Skeletal muscle cell (primary cell): ENCODE results near the gene C15orf62.
A peak's percentile ranks its signal among the peaks of the same experiment; 100 is the strongest.

ENCODE experiments used
- DNase-seq: peaks from one replicate; pipeline ENCODE4 v3.0.0-alpha.2; 2010; ENCODE audit warnings: low read depth
- H3K4me3 ChIP-seq: 2 replicates; pipeline ENCODE4 v1.5.1; 2011; ENCODE audit warnings: low read depth, mild to moderate bottlenecking, control low read depth, low read length, moderate library complexity

The C15orf62 gene

GRCh38 chr15:40754883-40755811, 14.6 kb upstream of the C15orf62 start, which contains the start of gene RMDN3:
TSS of gene RMDN3 (minus strand) at chr15:40755254. CDS start at chr15:40754783, 471 bp downstream.
- peak within 1 kb of the TSS; percentile 98 for H3K4me3 ChIP-seq
- peak; percentile 73 for DNase-seq

- peak overlapping the region; percentile 98 for H3K4me3 ChIP-seq
- no peak for DNase-seq
Observed at GRCh38 chr15:40755812-40756208, 14.0 kb upstream of the C15orf62 start.

DNA sequence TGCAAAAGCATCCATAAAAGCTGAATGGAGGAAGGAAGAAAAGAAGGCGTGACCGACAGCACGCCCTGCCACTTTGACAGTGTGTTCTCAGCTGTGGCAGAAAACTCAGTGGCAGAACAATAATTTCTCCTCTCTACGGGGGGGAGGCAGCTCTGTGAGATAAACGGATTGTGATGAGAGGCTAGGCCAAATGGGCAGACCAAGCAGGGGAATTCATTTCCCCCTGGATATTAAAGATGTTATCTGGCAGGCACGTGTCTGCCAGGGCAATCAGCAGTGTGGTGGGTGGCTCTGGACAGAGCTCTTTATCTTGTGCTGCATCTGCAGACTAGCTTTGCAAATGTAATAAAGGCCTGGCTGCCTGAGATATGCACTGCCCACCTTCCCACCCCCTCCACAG, 12.8 kb upstream of the C15orf62 start:
- H3K4me3 ChIP-seq, result no peak overlapping the region

GRCh38 chr15:40759961-40760360, 9.8 kb upstream of the C15orf62 start:
- no peak for DNase-seq
- H3K4me3 ChIP-seq, result no peak overlapping the region

More for the DNA sequence above, 12.8 kb upstream of the C15orf62 start:
- DNase-seq, result no peak

GRCh38 chr15:40762919-40763800, 6.6 kb upstream of the C15orf62 start:
- peak overlapping the region; percentile 50 for H3K4me3 ChIP-seq
- no peak for DNase-seq

DNA sequence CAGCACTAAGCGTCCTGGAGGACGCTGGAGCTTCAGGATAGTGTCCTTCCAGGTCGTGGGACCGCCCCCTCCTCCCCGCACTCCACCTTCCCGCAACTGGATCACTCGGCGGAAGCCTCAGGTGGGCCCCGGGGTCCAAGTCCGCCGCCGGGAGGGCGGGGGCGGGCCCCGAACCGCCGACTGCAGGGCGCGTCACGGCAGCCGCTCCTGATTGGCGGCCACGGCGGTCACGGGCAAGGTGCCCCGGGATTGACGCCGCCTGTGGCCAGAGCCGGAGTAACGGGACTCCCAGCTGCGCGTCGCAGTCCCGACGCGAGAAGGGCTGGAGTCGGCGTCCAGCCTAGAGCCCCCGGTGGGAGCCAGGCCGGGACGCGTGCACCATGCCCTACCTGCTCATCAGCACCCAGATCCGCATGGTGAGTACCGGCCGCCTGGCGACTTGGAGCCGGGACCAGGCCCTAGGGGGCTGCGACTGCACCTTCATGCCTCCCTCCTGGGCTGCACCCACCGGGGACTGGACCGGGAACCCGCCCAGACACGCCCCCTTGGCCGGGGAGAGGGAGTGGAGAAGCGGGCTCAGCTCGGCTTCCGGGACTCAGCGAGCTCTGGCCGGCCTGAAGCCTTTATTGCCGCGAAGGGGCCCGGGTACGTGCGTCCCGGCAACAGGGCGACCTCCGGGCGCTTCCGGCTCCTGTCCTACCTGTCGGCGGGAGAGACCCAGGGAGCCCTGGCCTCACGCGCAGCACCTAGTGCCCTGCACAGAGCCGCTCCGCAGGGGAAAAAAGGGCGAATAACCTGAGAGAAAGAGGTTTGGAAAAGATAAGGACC, 5.8 kb upstream of the C15orf62 start, which contains the start of gene GCHFR:
GCHFR (plus strand) TSS at position 268 of the 828 bp plus-strand sequence; CDS start at position 381, 113 bp downstream.
- no peak for DNase-seq
- peak within 1 kb of the TSS; percentile 50 for H3K4me3 ChIP-seq

- DNase-seq, result no peak
- peak overlapping the region; percentile 50 for H3K4me3 ChIP-seq
Observed at GRCh38 chr15:40764629-40765103, 5.1 kb upstream of the C15orf62 start.

DNA sequence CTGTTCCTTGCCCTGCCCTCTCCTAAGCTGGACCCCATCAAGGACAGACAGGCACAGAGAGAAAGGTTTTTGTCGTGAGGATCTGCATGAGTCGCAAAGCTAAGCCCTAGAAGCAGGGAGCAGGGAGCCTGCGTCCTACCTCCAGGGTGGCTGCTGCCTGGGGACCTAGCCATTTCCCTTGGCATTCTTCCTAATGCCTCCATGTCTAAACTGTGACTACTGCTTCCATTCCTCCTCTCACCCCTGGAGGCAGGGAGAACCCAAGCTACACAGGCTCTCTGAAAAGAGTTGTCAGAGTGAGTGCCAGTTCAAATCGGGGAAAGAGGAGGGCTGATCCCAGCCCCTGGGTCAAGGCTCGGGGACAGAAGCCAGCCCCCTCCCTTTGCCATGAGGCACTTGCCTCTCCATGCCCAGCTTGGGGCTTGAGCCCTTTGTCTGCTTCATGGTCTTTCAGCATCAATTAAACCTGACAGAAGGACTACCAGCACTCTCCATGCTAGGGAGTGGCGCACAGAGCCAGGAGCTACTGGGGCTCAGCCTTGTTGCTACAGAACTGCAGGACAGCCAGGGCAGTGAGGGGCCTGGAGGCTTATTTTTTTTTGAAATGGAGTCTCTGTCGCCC, 3.5 kb upstream of the C15orf62 start:
- DNase-seq, result no peak
- H3K4me3 ChIP-seq, result no peak overlapping the region

GRCh38 chr15:40766906-40767837, 2.6 kb upstream of the C15orf62 start:
- no peak overlapping the region for H3K4me3 ChIP-seq
- no peak for DNase-seq

DNA sequence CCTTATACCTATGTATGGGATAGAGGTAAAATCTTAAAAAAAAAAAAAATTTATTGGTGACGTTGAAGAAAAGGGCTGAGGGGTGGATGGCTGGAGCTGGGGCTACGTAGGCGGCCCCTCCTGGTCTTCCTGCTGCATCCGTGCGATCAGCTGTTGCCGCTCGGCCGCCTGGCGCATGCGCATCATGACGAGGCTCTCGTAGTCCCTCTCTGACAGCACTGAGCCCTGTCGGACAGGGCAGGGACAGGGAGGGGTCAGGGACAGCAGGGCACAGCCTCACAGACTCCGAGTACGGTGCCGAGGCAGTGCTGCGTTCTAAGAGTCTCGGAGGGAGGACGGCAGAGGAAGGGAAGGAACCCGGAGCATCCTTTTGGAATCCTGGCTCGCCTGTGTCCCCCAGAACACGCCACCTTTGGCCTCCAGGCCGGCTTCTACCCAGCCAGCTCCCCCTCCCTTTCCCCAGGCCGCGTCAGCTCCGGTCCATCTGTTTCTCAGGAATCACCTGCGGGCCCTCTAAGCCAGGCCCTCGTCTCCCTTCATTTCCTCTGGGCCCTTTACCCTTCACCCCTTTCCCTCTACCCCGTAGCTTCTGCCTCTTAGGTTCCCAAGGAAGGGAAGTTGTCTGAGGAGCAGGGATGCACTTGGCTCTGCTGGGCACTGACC, 1.8 kb upstream of the C15orf62 start:
- no peak overlapping the region for H3K4me3 ChIP-seq
- DNase-seq, result no peak

DNA sequence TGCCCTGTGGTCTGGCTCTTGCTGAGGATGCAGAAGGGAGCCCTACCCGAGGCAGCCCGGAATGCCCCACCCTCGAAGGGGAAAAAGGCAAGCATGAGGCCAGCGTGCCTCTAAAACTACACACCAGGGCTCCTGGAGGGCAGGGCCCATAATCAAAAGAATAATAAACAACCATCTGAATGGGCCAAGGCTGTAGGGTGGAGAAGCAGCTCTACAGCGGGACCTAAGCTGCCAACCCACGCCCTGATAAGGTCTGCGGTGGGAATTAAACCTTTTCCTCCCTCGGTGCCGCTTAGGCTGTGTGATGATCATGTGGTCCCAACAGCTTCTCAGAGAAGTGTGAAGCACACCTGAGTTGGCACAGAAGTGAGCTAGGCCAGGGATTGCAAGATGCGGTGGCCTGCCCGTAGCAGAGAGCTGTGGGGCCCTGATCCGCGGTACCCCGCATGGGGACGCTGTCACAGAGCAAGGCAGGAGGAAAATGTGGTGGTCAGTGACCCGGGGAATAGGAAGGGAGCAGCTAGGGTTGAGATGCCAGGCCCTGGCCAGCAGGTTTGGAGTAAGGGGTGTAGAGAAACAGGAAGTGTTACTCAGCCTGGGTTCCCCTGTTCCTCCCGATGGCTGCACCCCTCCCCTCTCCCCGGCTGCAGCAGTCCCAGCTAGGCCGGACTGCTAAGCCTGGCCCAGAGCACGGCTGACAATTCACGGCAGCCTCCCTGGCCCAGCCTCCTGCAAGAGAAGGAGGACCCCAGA, 1.1 kb upstream of the C15orf62 start:
- H3K4me3 ChIP-seq, result no peak overlapping the region
- DNase-seq, result no peak

DNA sequence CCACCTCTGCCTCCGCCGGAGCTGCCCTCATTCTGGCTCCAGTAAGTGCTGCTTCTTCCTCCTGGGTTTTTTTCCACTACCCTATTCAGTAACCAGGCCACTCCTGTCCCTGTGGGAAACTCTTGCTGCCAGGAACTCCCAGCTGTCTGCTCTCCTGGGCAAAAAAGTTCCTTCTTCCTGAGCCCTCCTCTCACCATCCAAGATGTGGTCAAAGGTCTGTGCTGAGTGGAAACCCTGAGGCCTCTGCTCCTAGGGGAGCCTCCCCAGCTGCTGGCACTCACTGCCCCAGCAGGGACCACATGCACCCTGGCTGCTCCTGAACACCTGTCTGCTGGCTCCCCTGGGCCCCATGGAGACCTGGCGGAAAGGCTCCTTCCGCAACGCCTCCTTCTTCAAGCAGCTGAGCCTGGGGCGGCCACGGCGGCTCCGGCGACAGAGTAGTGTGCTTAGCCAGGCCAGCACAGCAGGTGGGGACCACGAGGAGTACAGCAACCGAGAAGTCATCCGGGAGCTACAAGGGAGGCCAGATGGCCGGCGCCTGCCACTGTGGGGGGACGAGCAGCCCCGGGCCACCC, 454 bp downstream of the C15orf62 start:
- no peak overlapping the region for H3K4me3 ChIP-seq
- no peak for DNase-seq

DNA sequence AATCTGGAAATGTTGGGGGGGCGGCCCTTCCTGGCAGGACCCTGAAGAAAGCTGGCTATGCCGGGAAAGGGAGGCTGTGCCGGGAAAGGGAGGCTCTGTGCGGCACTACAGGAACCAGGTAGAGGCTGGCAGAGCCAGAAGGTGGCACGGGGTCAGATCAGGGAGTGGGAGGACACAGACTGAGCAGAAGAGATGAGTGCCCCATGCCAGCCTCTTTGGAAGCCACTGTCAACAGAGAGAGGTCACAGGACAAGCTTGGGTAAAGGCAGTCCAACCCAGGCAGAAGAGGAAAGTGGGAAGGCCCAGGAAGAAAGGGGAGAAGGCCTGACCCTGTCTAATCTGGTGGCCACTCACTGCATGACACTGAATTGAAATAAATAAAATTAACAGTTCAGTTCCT, 1.5 kb downstream of the C15orf62 start:
- no peak for DNase-seq
- H3K4me3 ChIP-seq, result no peak overlapping the region

DNA sequence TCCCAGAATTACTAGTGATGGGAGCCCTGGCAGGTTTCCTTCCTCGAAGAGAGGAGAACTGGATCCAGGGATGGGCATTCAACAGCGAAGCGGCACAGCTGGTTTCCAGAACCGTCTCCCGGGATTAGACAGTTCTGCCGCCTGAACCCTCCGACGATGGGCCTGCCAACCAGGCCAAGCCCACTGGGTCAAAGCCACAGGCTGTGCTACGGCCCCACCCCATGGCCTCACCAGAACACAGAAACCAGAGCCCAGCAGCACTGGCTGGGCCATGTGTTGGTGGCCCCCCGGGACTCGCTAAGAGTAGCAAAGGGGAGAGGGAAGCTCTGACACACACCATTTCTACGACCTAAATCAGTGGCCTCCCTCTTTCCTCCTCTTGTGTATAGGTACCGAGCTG, 2.2 kb downstream of the C15orf62 start:
- no peak overlapping the region for H3K4me3 ChIP-seq
- DNase-seq, result no peak

GRCh38 chr15:40773496-40773895, 3.7 kb downstream of the C15orf62 start:
- no peak for DNase-seq
- no peak overlapping the region for H3K4me3 ChIP-seq

DNA sequence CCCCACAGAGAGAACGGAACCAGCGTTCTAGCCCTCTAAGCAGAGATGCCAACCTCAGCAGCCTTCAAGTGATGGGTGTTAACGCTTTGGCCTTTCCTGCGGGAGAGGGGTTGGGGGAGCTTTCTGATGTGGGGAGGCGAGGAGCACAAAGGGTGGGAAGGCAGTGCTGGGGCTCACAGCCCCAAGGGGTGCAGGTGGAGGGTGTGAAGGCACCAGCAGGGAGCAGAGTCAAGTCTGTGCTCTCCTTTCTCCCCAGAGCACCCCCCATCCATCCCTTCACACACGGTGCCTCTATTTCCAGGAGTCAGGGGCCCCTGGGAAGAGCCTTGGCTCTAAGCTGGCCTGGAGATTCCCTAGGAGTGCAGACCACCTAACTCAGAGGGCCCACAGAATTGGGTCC, 4.1 kb downstream of the C15orf62 start:
- no peak overlapping the region for H3K4me3 ChIP-seq
- no peak for DNase-seq
